GM19240 (cell line): Measurements from ENCODE around the gene LPAR5.
"Not testable (repeated sequence)": the region's sequence is repeated elsewhere in the genome, so short reads cannot be mapped to it uniquely, and the experiment has no call there.

Source experiments
- DNase-seq: peaks from one replicate; pipeline ENCODE4 v3.0.0; 2011; ENCODE audit warnings: low spot score; ENCODE audit not compliant: insufficient read length

LPAR5 gene

DNA sequence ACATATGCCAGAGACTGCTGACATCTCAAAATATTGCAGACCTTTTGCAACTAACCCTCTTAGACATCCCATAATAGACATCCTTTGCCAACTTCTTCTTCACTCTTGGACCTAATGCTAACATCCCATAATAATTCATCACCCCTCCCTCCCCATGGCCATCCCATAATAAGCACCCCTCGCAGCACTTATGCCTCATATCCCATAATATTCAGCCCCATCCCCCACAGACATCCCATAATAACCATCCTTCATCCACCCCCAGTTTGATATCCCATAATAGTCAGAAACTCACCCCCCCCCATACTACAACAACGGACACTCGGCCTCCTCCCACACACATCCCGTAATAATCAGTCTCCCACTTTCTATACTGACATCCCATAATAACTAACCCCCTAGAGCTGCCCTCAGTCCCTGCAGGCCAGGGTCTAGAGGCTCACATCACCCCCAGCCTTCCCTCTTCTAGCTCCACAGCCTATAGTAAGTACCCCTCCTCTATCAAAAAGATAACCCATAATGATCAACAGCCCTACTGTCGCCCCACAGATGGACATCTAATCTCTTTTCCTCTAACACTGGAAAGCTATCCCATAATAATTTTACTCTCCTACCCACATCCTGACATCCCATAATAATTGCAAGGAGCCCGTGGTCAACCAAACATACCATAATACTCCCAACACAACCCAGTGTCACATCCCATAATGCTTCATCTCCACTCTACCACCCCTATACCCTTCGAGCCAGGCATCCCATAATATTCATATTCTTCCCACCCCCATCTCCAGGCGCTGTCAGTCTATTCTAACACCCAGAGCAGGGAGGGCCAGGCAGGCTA lies 27.8 kb downstream of the LPAR5 start:
- DNase-seq, result no peak

GRCh38 chr12:6606331-6607131 lies 29.2 kb downstream of the LPAR5 start:
- no peak for DNase-seq

DNA sequence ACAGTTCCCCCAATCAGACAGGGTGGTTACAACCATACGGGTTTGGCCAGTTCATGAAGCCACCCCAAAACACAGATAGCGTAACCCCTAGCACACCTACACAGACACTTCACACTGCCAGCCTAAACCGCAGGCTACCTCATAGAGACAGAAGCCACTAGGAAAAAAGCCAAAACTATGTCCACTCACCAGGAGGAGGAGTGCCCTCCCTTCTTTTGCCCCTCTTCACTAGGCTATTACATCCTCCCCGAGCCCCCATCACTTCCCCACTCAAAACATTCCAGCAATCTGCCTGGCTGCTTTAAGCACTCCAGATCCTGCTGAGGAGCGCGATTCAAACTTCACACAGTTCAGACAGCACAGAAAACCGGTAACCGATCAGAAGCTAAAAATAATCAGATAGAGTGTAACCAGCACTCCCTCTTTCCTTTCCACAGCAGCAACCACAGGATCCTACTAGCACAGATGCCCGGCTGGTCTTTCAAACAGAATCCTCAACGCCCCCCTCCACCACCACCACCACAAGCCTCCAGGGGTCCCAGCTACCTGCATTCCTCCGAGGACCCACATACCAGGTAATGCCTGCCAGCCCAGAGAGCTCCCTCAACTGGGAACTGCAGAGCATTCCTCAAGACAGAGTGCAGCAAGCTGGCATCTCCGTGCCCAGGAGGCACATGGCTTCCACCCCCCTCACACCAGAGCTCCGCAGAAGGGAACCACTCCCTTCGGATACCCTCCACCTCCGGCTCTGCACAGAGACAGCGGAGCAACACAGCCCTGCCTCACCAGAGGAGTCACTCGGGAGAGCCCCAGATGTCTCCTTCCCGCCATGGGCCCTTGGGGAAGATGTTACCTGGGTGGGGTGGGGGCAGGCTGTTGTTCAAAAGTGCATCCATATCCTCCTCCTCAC lies 30.1 kb downstream of the LPAR5 start:
- DNase-seq, result no peak

DNA sequence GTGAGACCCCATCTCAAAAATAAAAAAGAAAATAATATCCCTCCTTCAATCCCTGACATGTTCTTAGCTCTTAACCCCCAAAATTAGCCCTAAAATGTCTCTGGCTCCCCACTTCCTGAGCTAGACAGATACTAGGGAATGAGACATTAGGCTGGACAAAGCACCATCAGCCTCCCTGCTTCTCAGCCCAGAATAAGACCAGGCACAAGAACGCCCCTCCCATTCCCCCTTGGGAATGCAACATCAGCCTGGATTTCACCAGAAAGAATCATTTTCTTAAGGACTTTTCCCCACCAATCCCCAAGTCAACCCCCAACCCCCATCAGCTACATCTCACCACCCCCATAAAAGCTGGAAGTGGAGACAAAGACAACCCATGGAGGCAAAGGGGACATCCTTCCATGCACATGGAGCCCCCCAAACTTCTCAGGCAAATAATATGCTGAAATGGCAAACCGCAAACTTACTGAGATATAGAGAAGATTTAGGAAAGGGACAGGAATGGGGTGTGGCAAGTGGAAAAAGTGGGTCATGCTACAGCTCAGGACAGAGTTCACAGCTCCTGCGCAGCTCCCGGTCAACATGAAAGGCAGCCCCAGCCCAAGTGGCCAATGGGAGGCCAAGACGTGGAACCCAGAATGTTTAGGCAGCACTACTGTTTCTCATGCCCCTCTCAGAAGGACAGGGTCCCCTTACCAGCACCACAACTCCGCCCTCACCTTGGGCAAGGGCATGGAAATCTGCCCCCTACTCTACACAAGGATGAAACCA lies 31.3 kb downstream of the LPAR5 start:
- DNase-seq, result no peak

DNA sequence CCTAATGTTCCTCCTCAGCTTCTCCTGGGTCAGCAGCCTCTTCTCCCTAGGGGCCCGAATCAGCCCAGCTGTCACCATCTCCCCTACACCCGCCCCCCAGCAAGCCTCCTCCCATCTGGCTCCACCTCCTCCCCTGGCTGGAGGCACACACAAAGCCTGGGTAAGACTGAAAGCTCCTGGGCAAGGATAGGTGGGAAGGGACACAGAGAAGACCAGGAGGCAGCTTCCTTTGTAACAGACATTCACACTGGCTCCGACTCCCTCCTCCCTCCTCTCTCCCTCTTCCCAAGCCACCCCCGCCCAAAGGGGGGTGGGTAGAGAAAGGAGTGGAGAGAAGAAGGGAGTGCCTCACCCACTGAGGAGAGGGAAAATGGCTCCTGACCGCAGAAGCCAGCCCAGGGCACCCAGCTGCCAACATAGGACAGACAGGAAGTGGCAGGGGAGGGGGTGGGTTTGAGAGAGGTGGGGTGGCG lies 32.6 kb downstream of the LPAR5 start:
- no peak for DNase-seq

DNA sequence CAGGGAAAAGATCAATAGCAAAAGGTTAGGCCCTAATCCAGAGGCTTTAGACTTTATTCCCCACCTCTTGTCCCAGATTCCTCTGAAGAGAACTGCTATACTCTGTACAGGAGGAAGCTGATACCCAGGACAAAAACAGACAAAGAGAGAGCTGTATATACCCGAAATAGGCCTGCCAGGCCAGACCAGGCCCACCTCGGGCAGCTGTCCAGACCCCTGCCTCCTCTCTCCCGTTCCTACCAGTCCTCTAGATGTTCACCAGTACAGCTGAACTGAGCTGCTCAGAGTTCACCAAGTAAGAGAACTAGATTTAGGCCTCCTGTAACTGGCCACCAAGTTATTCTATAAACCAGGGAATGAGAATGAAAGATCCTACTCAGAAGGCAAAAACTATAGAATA lies 33.2 kb downstream of the LPAR5 start:
- DNase-seq, result no peak

DNA sequence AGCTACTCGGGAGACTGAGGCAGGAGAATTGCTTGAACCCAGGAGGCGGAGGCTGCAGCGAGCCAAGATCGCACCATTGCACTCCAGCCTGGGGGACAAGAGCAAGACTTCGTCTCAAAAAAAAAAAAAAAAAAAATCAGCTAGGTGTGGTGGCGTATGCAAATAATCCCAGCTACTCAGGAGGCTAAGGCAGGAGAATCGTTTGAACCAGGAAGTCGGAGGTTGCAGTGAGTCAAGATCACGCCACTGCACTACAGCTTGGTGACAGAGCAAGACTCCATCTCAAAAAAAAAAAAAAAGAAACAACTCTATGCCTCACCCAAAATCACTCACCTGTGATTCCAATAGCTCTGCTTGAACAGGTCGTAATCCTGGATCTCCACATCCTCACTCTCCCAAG lies 40.1 kb downstream of the LPAR5 start:
- not testable (repeated sequence) for DNase-seq

DNA sequence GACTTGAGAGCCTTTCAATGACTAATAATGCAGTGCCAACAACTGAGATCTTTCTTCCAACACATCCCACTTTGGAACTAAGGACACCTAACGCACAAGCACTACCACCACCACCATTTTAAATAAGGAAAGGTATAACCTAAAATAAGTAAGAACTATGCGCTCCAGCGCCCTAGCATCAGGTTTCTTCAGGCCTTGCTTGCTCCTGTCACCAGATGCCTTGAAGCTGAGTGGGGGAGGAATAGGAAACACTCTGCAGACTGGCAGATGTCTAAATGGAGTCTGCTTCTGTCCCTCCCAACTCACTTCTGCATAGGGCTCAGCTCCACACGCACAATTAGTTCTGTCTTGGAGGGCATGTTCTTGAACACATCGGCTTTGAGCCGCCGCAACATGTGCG lies 43.7 kb downstream of the LPAR5 start:
- DNase-seq, result no peak

GRCh38 chr12:6586569-6586968 lies 49.2 kb downstream of the LPAR5 start:
- DNase-seq, result not testable (repeated sequence)

DNA sequence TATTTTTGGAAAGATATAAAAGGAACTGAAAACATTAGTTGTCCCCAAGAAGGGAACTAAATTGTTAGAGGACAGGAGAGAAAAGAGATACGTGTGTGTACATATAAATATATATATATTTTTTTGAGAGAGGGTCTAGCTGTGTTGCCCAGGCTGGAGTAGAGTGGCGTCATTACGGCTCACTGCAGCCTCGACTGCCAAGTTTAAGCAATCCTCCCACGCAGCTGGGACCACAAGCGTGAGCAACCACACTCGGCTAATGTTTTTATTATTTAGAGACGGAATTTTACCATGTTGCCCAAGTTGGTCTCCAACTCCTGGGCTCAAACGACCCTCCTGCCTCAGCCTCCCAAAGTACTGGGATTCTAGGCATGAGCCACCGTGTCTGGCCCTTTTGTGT lies 51.5 kb downstream of the LPAR5 start:
- no peak for DNase-seq

DNA sequence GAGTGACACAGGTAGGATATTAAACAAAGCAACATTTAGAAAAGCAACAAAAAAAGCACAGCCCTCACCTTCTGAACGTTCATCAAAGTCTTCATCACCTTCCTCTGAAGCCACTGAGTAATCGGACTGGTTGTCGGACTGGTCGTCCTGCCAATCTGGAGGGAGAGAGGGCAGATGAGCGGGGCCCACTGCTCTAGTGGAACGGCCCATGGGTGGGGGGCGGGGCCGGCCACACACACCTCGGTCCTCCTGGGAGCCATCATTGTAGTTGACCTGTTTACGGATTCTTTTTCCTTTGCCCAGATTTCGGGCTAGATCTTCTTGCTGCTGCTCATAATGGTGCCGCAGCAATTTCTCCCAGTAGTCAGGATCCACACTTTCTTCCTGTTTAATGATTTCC lies 52.8 kb downstream of the LPAR5 start:
- no peak for DNase-seq

GRCh38 chr12:6582196-6582595 lies 53.6 kb downstream of the LPAR5 start:
- DNase-seq, result no peak

- no peak for DNase-seq
Observed at GRCh38 chr12:6575648-6576047, 60.1 kb downstream of the LPAR5 start.

DNA sequence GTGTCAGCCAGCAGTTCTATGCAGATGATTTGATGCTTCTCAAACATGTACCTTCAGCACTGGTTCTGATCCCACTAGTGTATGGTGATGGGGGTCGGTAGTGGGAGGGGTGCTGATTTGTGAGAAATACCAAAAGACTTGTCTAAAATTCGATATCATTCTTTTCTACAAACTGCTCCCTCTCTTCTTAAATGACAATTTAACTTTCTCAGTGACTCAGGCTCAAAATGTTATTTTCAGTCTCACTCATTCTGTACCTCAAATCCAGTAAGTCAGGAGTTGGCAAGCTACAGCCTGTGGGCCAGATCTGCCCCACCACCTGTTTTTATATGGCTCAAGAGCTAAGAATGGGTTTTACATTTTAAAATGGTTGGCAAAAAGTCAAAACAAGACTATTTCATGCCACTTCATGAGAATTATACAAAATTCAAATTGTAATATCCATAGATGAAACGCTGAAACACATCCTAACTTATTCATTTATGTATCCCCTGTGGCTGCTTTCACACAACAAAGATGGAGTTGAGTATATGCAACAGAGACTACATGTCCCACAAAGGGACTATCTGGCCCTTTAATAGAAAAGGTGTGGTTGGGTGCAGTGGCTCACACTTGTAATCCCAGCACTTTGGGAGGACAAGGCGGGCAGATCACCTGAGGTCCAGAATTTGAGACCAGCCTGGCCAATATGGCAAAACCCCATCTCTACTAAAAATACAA lies 61.0 kb downstream of the LPAR5 start:
- DNase-seq, result no peak

DNA sequence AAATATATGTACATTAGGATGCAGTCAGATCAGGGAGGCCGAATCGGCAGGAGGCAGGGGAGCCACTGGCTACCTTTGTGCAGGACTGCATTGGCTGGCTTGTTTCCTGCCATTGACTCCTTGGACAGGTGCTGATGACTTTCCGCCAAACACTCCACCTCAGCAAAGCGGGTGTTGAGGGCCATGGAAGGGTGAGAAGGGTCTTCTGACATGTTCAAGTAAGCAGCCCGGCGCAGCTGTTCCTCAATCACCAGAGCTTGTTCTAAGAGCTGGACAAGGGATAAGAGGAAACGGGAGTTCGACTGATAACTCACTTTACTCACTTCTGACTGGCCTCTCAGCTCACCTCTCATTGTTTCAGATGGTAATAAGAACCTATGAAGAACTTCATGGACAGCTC lies 62.8 kb downstream of the LPAR5 start:
- no peak for DNase-seq

GRCh38 chr12:6570264-6570887 lies 65.4 kb downstream of the LPAR5 start:
- DNase-seq, result no peak

GRCh38 chr12:6569786-6570185 lies 66.0 kb downstream of the LPAR5 start:
- DNase-seq, result no peak

DNA sequence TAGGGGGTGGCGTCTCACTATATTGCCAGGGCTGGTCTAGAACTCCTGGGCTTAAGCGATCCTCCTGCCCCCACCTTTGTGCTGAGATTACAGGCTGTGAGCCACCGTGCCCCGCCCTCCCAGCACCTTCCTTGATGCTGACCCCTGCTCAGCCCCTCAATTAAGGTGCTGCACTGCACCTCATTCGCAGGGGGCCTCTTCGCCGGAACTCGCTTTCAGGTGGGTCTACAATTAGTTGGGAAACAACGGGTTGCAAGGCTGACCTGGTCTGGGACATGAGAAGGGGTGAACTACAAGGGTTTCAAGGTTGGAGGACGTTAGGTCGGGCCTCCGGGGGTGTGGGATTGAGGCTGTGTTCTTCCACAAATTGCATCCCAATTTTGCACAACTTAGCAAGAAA lies 66.4 kb downstream of the LPAR5 start:
- DNase-seq, result no peak
